Psoas muscle (tissue), 8 donors: ENCODE data around the gene SEMA3F. TPM values are rescaled to one million over a fixed set of nuclear protein-coding genes. Genes with fewer than 3 reads are reported as not detected.

ENCODE experiments used
- ATAC-seq, 4 donors: fragments of 200-7000 bp; cut with Tn5 transposase; one replicate each; pipeline ENCODE4 v1.9.1; 2020; ENCODE audit warnings: moderate library complexity in 3 of 4, mild to moderate bottlenecking in 2 of 4
- DNase-seq, 2 donors: peaks; one replicate each; pipeline ENCODE4 v3.0.0-alpha.2; 2020
- H3K27ac ChIP-seq: fragments of 200-600 bp; one replicate; pipeline ENCODE4 v1.8.0; 2022
- H3K27me3 ChIP-seq, 3 donors: fragments of 200-600 bp in 1 of 3; one replicate each; pipeline versions ENCODE4 v1.6.1 to v1.8.0; 2013 to 2022; ENCODE audit warnings: low read length in 2 of 3, mild to moderate bottlenecking in 2 of 3, moderate library complexity in 1 of 3; ENCODE audit not compliant: insufficient read depth in 3 of 3
- H3K36me3 ChIP-seq, 2 donors: fragments of 200-600 bp in 1 of 2; one replicate each; pipeline versions ENCODE4 v1.6.1 to v1.8.0; 2013 to 2022; ENCODE audit warnings: low read depth in 1 of 2, mild to moderate bottlenecking in 1 of 2, moderate library complexity in 1 of 2; ENCODE audit not compliant: insufficient read depth in 1 of 2
- H3K4me1 ChIP-seq: fragments of 200-600 bp; one replicate; pipeline ENCODE4 v1.8.0; 2022
- H3K4me3 ChIP-seq: fragments of 200-600 bp; one replicate; pipeline ENCODE4 v1.8.0; 2022; ENCODE audit warnings: mild to moderate bottlenecking
- H3K9me3 ChIP-seq: fragments of 200-600 bp; one replicate; pipeline ENCODE4 v1.8.0; 2022
- WGBS, 3 donors: extraction: QIAGEN DNeasy Blood & Tissue Kit; methylation state at CpG; one replicate each; pipeline versions ENCODE4 v1.1.6 to v1.1.7; 2013; 5-methylcytosine and 5-hydroxymethylcytosine counted together
- intact Hi-C, 2 donors: fragments of 100-400 bp; cut with DNase I; formaldehyde crosslinking; loops; one replicate each; pipeline versions ENCODE4 v1.11.0 to v1.14.2; 2022
- polyA plus RNA-seq, 3 donors: library from polyadenylated mRNA; stranded (reverse); fragments of 200-250 nt; gene quantifications; one replicate each; pipeline ENCODE4 v1.2.3, GENCODE V29; 2013
- total RNA-seq, 4 donors: library from RNA; stranded (reverse); fragmentation: NEBNext Ultra II Directional in 2 of 4; extraction: Animal tissue kit (Norgen Biotek cat#: 25700) in 2 of 4; gene quantifications; one replicate each; pipeline versions ENCODE4 v1.2.1 to v1.2.4, GENCODE V29; 2021 to 2023
- TF ChIP-seq, protein P1 (sequence below): fragments of 200-600 bp; IDR thresholded peaks from one replicate; pipeline ENCODE4 v1.8.0; 2022; ENCODE audit warnings: antibody characterized with exemption
- donor health status: healthy with polysubstance abuse.
- donor health status: DM: no; HTN: no; CAD: no; lungs with moderate emphysema.
- donor health status: Bipolar disorder and iron deficiency.
- donor health status: healthy.
- donor health status: DM: yes; HTN: yes; CAD: no.
- donor health status: DM: no; HTN: no; CAD: no.
- donor health status: DM: no; HTN: no; CAD: no.
- donor health status: DM: yes; HTN: yes; CAD: no.

SEMA3F gene
- total and polyA plus RNA-seq, 7 donors = 4.7 to 13.7 (median 7.6) TPM

DNA sequence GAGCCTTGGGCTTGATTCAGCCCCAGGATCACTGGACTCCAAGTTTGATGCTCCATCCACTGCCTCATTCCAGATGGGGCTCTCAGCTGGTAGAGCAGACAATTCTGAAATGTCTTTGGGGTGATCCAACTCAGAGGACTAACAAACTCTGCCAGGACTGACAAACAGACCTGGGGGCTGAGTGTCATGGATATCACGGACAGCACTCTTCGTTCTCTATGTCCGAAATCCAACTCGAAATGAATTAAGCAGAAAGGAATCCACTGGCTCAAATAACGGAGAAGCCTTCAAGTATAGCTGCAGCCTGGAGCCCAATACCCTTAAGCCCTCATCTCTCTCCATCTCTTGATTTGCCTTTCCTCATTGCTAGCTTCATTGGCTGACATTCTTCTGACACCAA is 64.2 kb downstream of the SEMA3F start:
- H3K4me1 ChIP-seq = peaks cover 17% of the 10 kb centered on the region
- DNase-seq (no peak), ATAC-seq (peak in 2 of 4 donors; percentile 38 to 54)
- WGBS, 3 donors = 37 to 67% (median 42%) methylated on average over 5 of the region's 5 CpGs
- no peaks in the 10 kb centered on the region for H3K27me3 ChIP-seq
- H3K36me3 ChIP-seq = peaks cover 0 to 13% of the 10 kb centered on the region in 2 donors
- TF ChIP-seq, protein P1, sequence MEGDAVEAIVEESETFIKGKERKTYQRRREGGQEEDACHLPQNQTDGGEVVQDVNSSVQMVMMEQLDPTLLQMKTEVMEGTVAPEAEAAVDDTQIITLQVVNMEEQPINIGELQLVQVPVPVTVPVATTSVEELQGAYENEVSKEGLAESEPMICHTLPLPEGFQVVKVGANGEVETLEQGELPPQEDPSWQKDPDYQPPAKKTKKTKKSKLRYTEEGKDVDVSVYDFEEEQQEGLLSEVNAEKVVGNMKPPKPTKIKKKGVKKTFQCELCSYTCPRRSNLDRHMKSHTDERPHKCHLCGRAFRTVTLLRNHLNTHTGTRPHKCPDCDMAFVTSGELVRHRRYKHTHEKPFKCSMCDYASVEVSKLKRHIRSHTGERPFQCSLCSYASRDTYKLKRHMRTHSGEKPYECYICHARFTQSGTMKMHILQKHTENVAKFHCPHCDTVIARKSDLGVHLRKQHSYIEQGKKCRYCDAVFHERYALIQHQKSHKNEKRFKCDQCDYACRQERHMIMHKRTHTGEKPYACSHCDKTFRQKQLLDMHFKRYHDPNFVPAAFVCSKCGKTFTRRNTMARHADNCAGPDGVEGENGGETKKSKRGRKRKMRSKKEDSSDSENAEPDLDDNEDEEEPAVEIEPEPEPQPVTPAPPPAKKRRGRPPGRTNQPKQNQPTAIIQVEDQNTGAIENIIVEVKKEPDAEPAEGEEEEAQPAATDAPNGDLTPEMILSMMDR = no peak
- H3K27ac ChIP-seq = no peak overlapping the region
- intact Hi-C loops = no loop called here
- no peak overlapping the region for H3K4me3 ChIP-seq
- no peaks in the 10 kb centered on the region for H3K9me3 ChIP-seq

DNA sequence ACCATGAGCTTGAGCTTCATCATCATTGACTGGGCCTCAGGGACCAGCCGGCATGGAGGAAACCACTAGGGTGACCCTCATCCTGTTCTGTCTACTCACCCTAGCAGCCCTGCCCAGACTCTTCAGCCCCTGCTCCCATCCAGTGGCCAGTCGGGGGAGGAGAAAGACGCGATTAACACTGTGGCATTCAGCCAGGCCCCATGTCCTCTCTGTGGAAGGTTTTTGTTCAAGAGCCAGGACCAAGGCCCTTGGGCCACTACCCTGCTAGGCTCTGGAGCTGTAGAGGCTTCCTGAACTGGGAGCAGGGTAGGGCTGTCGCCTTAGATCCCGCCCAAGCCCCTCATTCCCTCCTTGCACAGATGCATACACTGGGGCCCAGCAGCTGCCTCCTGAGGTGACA is 65.0 kb downstream of the SEMA3F start:
- Histone ChIP-seq H3K9me3 (no peaks in the 10 kb centered on the region), H3K4me3 (no peak overlapping the region), H3K27me3 (no peaks in the 10 kb centered on the region), H3K27ac (no peak overlapping the region), H3K36me3 (peaks cover 0 to 13% of the 10 kb centered on the region in 2 donors), H3K4me1 (peaks cover 13% of the 10 kb centered on the region)
- ATAC-seq (peak in 2 of 4 donors; percentile 26 to 35), DNase-seq (no peak)
- intact Hi-C loops = no loop called here
- TF ChIP-seq, protein P1 = no peak
- 41 to 59% (median 49%) methylated on average over 6 of the region's 6 CpGs for WGBS, 3 donors

DNA sequence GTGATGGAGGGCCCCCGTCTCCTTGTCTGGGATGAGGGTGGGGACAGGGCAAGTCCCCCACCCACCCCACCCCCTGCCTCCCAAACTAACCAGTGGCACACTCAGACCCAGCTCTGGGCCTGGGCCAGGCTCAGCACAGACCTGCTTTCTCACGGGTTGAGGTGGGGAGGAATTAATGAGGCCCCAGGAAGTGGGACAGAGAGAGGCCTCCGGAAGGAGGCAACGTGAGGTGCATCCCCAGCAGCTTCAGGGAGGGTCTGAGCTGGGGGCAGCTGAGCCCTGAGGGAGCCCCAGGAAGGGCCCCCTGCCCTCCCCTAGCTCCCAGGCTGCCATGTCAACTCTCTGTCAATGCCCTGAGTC is 65.9 kb downstream of the SEMA3F start:
- DNase-seq (no peak), ATAC-seq (no peak)
- Histone ChIP-seq H3K27ac (no peak overlapping the region), H3K4me1 (peaks cover 13% of the 10 kb centered on the region), H3K27me3 (no peaks in the 10 kb centered on the region), H3K36me3 (peaks cover 0 to 13% of the 10 kb centered on the region in 2 donors), H3K4me3 (no peak overlapping the region), H3K9me3 (no peaks in the 10 kb centered on the region)
- TF ChIP-seq, protein P1 = no peak
- 60 to 81% (median 66%) methylated on average over 4 of the region's 4 CpGs for WGBS, 3 donors
- intact Hi-C loops = no loop called here

DNA sequence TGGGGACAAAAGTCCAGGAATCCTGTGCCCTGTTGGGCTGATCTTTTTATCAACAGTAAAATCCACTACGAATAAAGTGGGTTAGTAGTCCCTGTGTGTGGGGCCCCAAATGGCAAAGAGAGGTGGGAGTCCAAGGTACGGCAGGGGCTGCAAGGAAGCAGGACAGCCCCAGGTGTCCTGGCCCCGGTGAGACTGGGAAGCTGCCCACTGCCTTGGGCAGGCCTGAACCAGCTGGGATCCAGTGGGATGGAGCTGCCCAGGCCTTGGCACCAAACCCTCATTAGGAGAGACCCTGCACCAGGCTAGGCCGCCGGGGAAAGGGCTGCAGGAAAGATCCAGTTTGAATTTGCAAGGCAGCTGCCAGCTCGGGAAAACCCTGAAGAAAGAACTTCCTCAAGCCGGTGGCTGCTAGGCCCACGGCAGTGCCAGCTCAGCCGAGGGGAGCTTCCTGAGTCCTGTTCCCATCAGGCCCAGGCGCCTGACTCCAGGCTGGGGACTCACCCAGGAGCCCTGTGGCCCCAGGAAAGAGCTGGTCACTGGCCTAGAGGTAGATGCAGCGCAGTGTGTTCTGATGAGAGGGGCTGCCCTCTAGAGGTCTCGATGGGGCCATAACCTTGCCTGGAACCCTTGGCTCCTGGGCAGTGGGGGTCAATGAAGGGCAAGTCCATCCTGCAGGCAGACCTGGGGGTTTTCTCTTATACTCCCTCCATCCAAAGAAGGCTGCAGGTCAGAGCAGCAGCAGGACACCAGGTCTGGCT is 66.5 kb downstream of the SEMA3F start:
- Histone ChIP-seq H3K36me3 (peaks cover 0 to 13% of the 10 kb centered on the region in 2 donors), H3K4me1 (peaks cover 13% of the 10 kb centered on the region), H3K4me3 (no peak overlapping the region), H3K27me3 (no peaks in the 10 kb centered on the region), H3K9me3 (no peaks in the 10 kb centered on the region), H3K27ac (no peak overlapping the region)
- intact Hi-C loops = no loop called here
- WGBS, 3 donors = 44 to 58% (median 45%) methylated on average over 11 to 12 of the region's 12 CpGs
- TF ChIP-seq, protein P1 = no peak
- peak in 2 of 4 donors; percentile 8 to 31 for ATAC-seq
- DNase-seq = no peak

DNA sequence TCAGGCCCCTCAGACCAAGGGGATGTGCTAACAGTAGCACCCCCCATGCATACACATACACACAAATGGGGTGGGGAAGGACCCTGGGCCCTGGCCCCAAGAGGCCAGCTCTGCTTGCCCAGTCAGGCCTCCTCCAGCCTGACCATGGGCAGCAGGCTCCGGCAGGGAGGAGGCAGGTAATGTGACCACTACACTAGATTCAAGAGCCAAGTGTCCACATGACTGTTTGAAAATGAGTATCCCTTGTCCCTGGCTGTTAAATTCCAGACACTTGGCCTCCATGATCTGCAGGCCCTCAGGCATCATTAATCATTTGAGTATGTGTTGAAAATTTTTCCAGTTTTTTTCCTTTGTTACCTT is 67.0 kb downstream of the SEMA3F start:
- WGBS, 3 donors = 17 to 30% (median 30%) methylated on average over 1 of the region's 1 CpG
- intact Hi-C loops = no loop called here
- ATAC-seq = no peak
- Histone ChIP-seq H3K4me1 (peaks cover 13% of the 10 kb centered on the region), H3K9me3 (no peaks in the 10 kb centered on the region), H3K36me3 (peaks cover 0 to 12% of the 10 kb centered on the region in 2 donors), H3K27me3 (no peaks in the 10 kb centered on the region), H3K27ac (no peak overlapping the region), H3K4me3 (no peak overlapping the region)
- no peak for DNase-seq
- TF ChIP-seq, protein P1 = no peak
